NCI-H460 (cell line): Measurements from ENCODE around the gene TYW1B. TPM values are rescaled to one million over a fixed set of nuclear protein-coding genes. Genes with fewer than 3 reads are reported as not detected.

Experiments used
- small RNA-seq, 2 experiments: library from RNA; depleted of rRNA; stranded (forward); fragments of <200 nt; gene quantifications; one replicate each; pipeline ENCODE3, GENCODE V24; 2014
- total RNA-seq: library from RNA; depleted of rRNA; stranded (reverse); fragments of >200 nt; shearing (Covaris generic); gene quantifications from 2 replicates; pipeline ENCODE4 v1.2.3, GENCODE V29; 2014; rRNA removed

Gene TYW1B
- total RNA-seq, 1 experiment from 2014 or later = 1.2 TPM

Small RNA genes within 50 kb of the gene (small RNA-seq; reads per million reads assigned to genes)
- gene AC211469.2 (0 reads per million in 2 experiments), gene MIR4650-2 (0 reads per million in 2 experiments), gene RN7SL377P (0 reads per million in 2 experiments), gene RN7SL625P (0 to 0.06 reads per million in 2 experiments)

Other genes with a start within 250 kb of the TYW1B start
- 8.5 and 8.8 TPM in 2 replicates for gene POM121, start 96.9 kb upstream of the TYW1B start, total RNA-seq
- gene TRIM74, start 141.3 kb upstream of the TYW1B start, total RNA-seq = 0.12 TPM in 1 of 2 replicates, not detected in the other
- 0.46 and 0.52 TPM in 2 replicates for gene SPDYE8, start 201.6 kb upstream of the TYW1B start, total RNA-seq
- 0.54 and 0.55 TPM in 2 replicates for gene SPDYE11, start 229.7 kb upstream of the TYW1B start, total RNA-seq